ENCODE data around the gene ADGRD1.
A peak's percentile ranks its signal among the peaks of the same experiment; 100 is the strongest.
"Not testable (repeated sequence)": the region's sequence is repeated elsewhere in the genome, so short reads cannot be mapped to it uniquely, and the experiment has no call there.

ADGRD1 gene

DNA sequence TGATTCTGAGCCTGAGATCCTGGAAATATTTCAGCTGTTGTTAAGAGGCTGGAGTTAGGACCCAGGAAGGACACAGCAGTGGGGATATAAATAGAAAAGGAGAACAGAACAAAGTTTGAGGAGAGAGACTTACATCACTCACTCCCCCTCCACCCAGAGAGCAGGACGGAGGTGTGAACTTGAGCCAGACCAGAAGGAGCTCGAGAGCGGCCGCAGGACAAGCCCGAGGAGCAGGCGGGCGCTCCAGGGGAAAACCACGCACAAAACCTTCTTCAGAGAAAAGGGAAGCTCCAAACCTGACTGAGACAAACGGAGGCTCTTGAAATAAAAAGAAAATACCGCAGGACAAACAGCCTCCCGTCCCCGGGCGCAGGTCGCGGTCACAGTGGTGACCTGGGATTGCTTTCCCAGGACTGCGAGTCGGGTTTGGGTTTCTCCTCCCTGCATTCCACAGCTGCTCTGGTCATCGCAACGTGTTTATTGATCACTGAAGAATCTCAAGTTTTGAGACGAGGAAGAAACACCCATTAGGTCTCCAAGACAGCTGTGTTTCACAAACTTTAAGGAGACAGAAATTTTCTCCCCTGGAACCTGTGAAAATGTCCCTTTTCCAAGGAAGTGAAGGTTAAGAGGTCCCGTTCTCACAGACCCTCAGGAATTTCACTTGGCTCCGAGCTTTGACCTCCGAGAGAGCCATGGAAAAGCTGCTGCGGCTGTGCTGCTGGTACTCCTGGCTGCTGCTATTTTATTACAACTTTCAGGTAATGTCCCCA, at the start of gene ADGRD1:
Gene ADGRD1 (plus strand): TSS at position 137 of the 773 bp plus-strand sequence. CDS start 559 bp downstream, at position 696.
- TF ChIP-seq, protein P1, sequence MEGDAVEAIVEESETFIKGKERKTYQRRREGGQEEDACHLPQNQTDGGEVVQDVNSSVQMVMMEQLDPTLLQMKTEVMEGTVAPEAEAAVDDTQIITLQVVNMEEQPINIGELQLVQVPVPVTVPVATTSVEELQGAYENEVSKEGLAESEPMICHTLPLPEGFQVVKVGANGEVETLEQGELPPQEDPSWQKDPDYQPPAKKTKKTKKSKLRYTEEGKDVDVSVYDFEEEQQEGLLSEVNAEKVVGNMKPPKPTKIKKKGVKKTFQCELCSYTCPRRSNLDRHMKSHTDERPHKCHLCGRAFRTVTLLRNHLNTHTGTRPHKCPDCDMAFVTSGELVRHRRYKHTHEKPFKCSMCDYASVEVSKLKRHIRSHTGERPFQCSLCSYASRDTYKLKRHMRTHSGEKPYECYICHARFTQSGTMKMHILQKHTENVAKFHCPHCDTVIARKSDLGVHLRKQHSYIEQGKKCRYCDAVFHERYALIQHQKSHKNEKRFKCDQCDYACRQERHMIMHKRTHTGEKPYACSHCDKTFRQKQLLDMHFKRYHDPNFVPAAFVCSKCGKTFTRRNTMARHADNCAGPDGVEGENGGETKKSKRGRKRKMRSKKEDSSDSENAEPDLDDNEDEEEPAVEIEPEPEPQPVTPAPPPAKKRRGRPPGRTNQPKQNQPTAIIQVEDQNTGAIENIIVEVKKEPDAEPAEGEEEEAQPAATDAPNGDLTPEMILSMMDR (IDR thresholded peaks at IDR 0.05; ENCODE audit: low read depth, low read length): no peak
- DNase-seq (ENCODE audit: extremely low read depth, low read depth): no peak

DNA sequence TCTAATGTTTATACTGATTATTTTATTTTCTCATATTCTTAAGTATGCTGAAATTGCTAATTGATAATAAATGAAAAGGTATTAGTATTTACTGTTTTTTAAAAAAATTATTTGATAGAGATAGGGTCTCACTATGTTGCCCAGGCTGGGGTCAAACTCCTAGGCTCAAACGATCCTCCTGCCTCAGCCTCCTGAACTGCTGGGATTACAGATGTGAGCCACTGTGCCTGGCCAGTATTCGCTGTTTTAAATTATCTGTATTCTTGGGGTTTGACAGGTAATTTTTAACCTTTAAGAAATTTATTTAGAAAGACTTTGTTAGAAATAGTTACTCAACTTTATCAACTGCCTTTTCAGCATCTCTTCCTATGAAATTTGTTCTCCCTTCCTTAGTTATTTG, 49.6 kb upstream of the ADGRD1 start:
- DNase-seq (ENCODE audit: extremely low read depth, low read depth): no peak
- TF ChIP-seq, protein P1 (IDR thresholded peaks at IDR 0.05; ENCODE audit: low read depth, low read length): no peak

DNA sequence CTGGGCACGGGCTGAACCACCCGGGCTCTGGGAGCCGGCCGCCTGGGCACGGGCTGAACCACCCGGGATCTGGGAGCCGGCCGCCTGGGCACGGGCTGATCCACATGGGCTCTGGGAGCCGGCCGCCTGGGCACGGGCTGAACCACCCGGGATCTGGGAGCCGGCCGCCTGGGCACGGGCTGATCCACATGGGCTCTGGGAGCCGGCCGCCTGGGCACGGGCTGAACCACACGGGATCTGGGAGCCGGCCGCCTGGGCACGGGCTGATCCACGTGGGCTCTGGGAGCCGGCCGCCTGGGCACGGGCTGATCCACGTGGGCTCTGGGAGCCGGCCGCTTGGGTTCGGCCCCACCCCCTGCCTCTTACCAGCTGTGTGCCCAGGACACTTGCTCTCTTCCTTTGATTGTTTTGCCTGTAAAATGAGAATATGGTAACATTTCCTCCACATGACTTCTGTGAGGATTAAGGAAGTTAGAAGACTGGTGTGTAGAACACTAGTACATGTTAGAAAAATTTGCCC, 48.7 kb upstream of the ADGRD1 start:
- not testable (repeated sequence) for DNase-seq (ENCODE audit: extremely low read depth, low read depth)

DNA sequence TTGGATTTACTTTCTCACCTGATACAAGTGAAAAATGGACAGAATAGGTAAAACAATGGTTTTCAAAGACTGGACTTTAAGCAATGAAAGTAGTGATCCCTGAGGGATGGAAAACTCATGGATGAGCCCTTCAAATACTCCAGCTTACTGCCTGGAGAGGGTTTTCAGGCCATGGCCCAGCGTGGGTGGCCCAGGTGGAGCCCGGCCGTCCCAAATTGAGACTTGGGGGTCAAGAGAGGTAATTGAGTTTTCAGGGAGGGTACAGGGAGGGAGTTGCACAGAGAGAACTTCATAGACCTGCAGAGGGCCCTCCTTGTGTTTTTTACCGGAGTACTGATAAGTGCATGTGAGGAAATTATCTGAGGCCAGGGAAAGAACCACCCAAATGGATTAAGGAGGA, 44.6 kb upstream of the ADGRD1 start:
- TF ChIP-seq, protein P1 (IDR thresholded peaks at IDR 0.05; ENCODE audit: low read depth, low read length): no peak
- no peak for DNase-seq (ENCODE audit: extremely low read depth, low read depth)

DNA sequence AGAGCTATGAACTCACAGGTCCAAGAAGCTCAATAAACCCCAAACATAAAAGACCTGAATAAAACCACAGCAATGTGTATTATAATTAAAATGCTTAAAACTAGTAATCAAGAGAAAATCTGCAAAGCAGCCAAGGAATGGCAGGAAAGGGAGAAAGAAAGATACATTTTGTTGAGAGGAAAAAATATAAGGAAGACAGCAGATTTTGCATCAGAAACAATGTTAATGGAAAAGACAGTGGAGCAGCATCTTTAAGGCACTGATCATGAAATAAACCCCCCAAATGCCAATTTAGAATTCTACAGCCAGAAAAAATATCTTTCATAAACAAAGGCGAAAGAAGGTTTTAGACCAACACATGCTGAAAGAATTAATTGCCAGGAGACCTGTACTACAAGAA, 42.5 kb upstream of the ADGRD1 start:
- TF ChIP-seq, protein P1 (IDR thresholded peaks at IDR 0.05; ENCODE audit: low read depth, low read length): no peak
- DNase-seq (ENCODE audit: extremely low read depth, low read depth): no peak

DNA sequence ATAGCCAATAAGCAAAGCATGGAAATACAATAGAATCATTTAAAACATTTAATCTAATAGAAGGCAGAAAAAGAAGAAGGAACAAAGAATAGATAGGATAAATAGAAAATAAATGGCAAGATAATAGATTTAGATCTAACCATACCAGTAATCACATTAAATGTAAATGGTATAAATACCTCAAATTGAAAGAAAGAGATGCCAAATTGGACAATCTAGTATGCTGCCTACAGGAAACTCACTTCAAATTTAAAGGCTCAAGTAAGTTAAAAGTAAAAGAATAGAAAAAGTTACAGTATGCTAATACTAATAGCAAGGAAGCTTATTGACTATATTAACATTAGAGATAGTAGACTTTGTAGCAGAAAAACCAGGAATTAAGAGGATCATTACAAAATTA, 41.8 kb upstream of the ADGRD1 start:
- TF ChIP-seq, protein P1 (IDR thresholded peaks at IDR 0.05; ENCODE audit: low read depth, low read length): no peak
- DNase-seq (ENCODE audit: extremely low read depth, low read depth): no peak

DNA sequence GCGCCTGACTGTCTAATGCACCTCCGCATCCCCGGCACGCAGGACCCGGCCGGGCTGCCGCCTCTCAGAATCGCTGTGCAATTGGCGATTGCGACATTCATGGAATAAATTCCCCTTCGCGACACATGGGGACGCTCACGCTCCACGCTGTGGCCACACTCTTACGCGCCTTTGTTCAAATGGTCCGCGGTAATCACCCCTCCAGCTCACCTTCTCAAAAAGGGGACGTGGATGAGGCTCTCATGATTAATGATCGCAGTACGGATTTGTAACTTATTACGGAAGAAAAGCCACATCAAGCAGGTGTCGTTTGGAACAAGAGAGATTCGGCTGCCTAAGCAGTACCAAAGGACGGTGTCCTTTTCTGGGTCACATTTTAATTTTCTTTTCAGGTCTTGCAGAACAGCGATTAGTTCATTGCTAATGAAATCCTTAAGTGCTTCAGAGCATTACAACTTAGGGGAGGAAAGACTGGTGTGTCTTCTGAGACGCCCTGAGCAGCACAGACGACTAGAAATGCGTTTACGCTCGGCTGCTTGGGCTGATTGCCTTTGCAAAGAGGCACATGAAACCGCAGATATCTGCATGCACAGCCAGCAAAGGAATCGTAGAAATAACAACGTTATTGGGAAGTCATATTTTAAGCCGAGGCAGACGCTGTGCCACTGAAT, 37.3 kb upstream of the ADGRD1 start:
- TF ChIP-seq, protein P1 (IDR thresholded peaks at IDR 0.05; ENCODE audit: low read depth, low read length): peak; percentile 93
- no peak for DNase-seq (ENCODE audit: extremely low read depth, low read depth)
